ENCODE results near the gene GNB2.

- TF ChIP-seq TAF1 (IDR thresholded peaks at IDR 0.05; ENCODE audit: borderline replicate concordance, insufficient read depth, low read length) = no peak
- TF ChIP-seq POLR2AphosphoS5 (IDR thresholded peaks at IDR 0.05; ENCODE audit: low read depth, low read length) = no peak
These were observed 436 bp downstream of the GNB2 start for GRCh38 chr7:100673942-100674410.

Measured in PFSK-1 (cell line).